A549 (cell line): ENCODE measurements around the gene HTT-AS. TPM values are rescaled to one million over a fixed set of nuclear protein-coding genes. Genes with fewer than 3 reads are reported as not detected.

ENCODE experiments used
- ATAC-seq, 2 experiments: fragments of 200-7000 bp in 1 of 2; fragments of >200 bp in 1 of 2; cut with Nextera tagmentation in 1 of 2; cut with Tn5 transposase in 1 of 2; 3 replicates each; pipeline versions ENCODE4 v1.8.0 to v1.9.1; 2018 to 2020; ENCODE audit warnings: mild to moderate bottlenecking in 1 of 2, moderate library complexity in 1 of 2
- CTCF ChIA-PET: fragments of 300-600 bp; sonication (Branson Sonifier 250); formaldehyde crosslinking; extraction: SDS; loops from one replicate; lab custom pipeline; 2021; ENCODE audit warnings: antibody characterized with exemption, inconsistent platforms; lab: Yijun Ruan, JAX
- POLR2A ChIA-PET: fragments of 350-600 bp; formaldehyde crosslinking; extraction: SDS; loops from one replicate; lab custom pipeline; 2021; ENCODE audit warnings: antibody characterized with exemption, inconsistent platforms; lab: Yijun Ruan, JAX
- DNase-seq, 2 experiments: peaks; one replicate each; pipeline versions ENCODE4 v3.0.0 to v3.0.0-alpha.2; 2011 to 2016; ENCODE audit warnings: low read depth in 1 of 2, low spot score in 1 of 2
- FAIRE-seq: peaks from 2 replicates; lab custom pipeline; 2011; peaks lifted over from hg19 to GRCh38; lab: Jason Lieb, UNC
- H3K27ac ChIP-seq, 2 experiments: fragments of >200 bp; sonication (Bioruptor Twin); formaldehyde crosslinking; 3 replicates each; pipeline ENCODE4 v1.5.1; 2016 to 2017
- H3K4me1 ChIP-seq: fragments of >200 bp; sonication (Bioruptor Twin); formaldehyde crosslinking; 3 replicates; pipeline ENCODE4 v1.6.1; 2016
- H3K4me2 ChIP-seq: fragments of >200 bp; sonication (Bioruptor Twin); formaldehyde crosslinking; 3 replicates; pipeline ENCODE4 v1.6.1; 2016
- H3K4me3 ChIP-seq: fragments of >200 bp; sonication (Bioruptor Twin); formaldehyde crosslinking; 3 replicates; pipeline ENCODE4 v1.5.1; 2016
- H3K9me3 ChIP-seq: fragments of >200 bp; sonication (Bioruptor Twin); formaldehyde crosslinking; 3 replicates; pipeline ENCODE4 v1.6.1; 2016
- BHLHE40 ChIP-seq: IDR thresholded peaks from 2 replicates; pipeline ENCODE4 v1.6.1; 2012; ENCODE audit warnings: low read depth, low read length, inconsistent platforms
- CHD4 ChIP-seq: fragments of 200-600 bp; sonication (generic); IDR thresholded peaks from 2 replicates; pipeline ENCODE4 v1.6.1; 2016; ENCODE audit warnings: antibody characterized with exemption, mild to moderate bottlenecking, borderline replicate concordance
- EHF ChIP-seq: fragments of 250-450 bp; sonication (Bioruptor Pico); IDR thresholded peaks from 2 replicates; pipeline ENCODE4 v1.5.0; 2020; ENCODE audit warnings: mild to moderate bottlenecking
- FOSL2 ChIP-seq, 2 experiments: fragments of 450-650 bp in 1 of 2; fragments of >200 bp in 1 of 2; sonication (Bioruptor Twin) in 1 of 2; formaldehyde crosslinking; IDR thresholded peaks; 2 replicates each; pipeline versions ENCODE4 v1.5.0 to v1.6.1; 2016 to 2020; ENCODE audit warnings: mild to moderate bottlenecking in 1 of 2, moderate library complexity in 1 of 2
- HEYL ChIP-seq: fragments of 250-450 bp; sonication (Bioruptor Pico); IDR thresholded peaks from 2 replicates; pipeline ENCODE4 v1.8.0; 2021; ENCODE audit warnings: mild to moderate bottlenecking, moderate library complexity
- HOXB5 ChIP-seq: fragments of 250-450 bp; sonication (Bioruptor Pico); IDR thresholded peaks from 2 replicates; pipeline ENCODE4 v1.5.0; 2020; ENCODE audit warnings: mild to moderate bottlenecking, moderate library complexity
- MAFK ChIP-seq: fragments of 450-650 bp; IDR thresholded peaks from 2 replicates; pipeline ENCODE4 v1.6.1; 2014; ENCODE audit not compliant: partially characterized antibody
- NPAS2 ChIP-seq: fragments of 250-450 bp; sonication (Bioruptor Pico); IDR thresholded peaks from 2 replicates; pipeline ENCODE4 v1.8.0; 2022; ENCODE audit warnings: mild to moderate bottlenecking, moderate library complexity, borderline replicate concordance
- POLR2A ChIP-seq: IDR thresholded peaks from 2 replicates; pipeline ENCODE4 v1.6.1; 2012; ENCODE audit warnings: mild to moderate bottlenecking, low read length
- POLR2AphosphoS2 ChIP-seq: conservative IDR thresholded peaks from 2 replicates; pipeline ENCODE4 v1.6.1; 2012; ENCODE audit warnings: low read length, improper control_type of control experiment, inconsistent platforms
- RAD21 ChIP-seq, 2 experiments: fragments of >200 bp in 1 of 2; sonication (Bioruptor Twin) in 1 of 2; formaldehyde crosslinking in 1 of 2; IDR thresholded peaks in 1 of 2; conservative IDR thresholded peaks in 1 of 2; 2 replicates in 1 of 2; 3 replicates in 1 of 2; pipeline ENCODE4 v1.6.1; 2012 to 2018; ENCODE audit warnings: inconsistent platforms in 1 of 2
- RCOR1 ChIP-seq: fragments of 150-350 bp; IDR thresholded peaks from 2 replicates; pipeline ENCODE4 v1.6.1; 2014; ENCODE audit warnings: antibody characterized with exemption, low read length, low read depth
- RNF2 ChIP-seq: fragments of 200-600 bp; sonication (generic); IDR thresholded peaks from 2 replicates; pipeline ENCODE4 v1.6.1; 2016; ENCODE audit warnings: low read depth, mild to moderate bottlenecking, antibody characterized with exemption, moderate library complexity, borderline replicate concordance
- TP53 ChIP-seq: fragments of 250-450 bp; sonication (Bioruptor Pico); IDR thresholded peaks from 2 replicates; pipeline ENCODE4 v1.5.0; 2021; ENCODE audit warnings: mild to moderate bottlenecking, moderate library complexity
- ZC3H11A ChIP-seq: fragments of 450-650 bp; IDR thresholded peaks from 2 replicates; pipeline ENCODE4 v1.6.1; 2014; ENCODE audit warnings: antibody characterized with exemption, mild to moderate bottlenecking
- ZFP36 ChIP-seq: fragments of 450-650 bp; IDR thresholded peaks from 2 replicates; pipeline ENCODE4 v1.6.1; 2014; ENCODE audit warnings: borderline replicate concordance; ENCODE audit not compliant: partially characterized antibody
- ZNF302 ChIP-seq: fragments of 250-450 bp; sonication (Bioruptor Pico); IDR thresholded peaks from 2 replicates; pipeline ENCODE4 v1.9.0; 2021; ENCODE audit warnings: inconsistent platforms, mild to moderate bottlenecking, moderate library complexity
- WGBS: methylation state at CpG from one replicate; pipeline ENCODE4 v1.1.6; 2017; ENCODE audit errors: missing lambda C conversion rate; 5-methylcytosine and 5-hydroxymethylcytosine counted together
- polyA plus RNA-seq, 4 experiments: library from polyadenylated mRNA; depleted of rRNA in 3 of 4; stranded (reverse); fragments of >200 nt; fragmentation: RNase III in 1 of 4; extraction: RNeasy Plus Mini Kit Qiagen cat#74134 plus additional on column Dnase treatment in 1 of 4; gene quantifications; 2 replicates in 3 of 4; 3 replicates in 1 of 4; pipeline ENCODE4 v1.2.3, GENCODE V29; 2011 to 2017
- TF ChIP-seq, protein P1 (sequence below): fragments of 250-450 bp; sonication (Bioruptor Pico); IDR thresholded peaks from 2 replicates; pipeline ENCODE4 v1.5.0; 2021; ENCODE audit warnings: mild to moderate bottlenecking, moderate library complexity, borderline replicate concordance
- TF ChIP-seq, protein P2 (sequence below): fragments of 150-350 bp; IDR thresholded peaks from 2 replicates; pipeline ENCODE4 v1.6.1; 2014; ENCODE audit warnings: low read depth, mild to moderate bottlenecking, low read length
- TF ChIP-seq, protein P3 (sequence below): fragments of >200 bp; sonication (Bioruptor Twin); formaldehyde crosslinking; IDR thresholded peaks from 3 replicates; pipeline ENCODE4 v1.6.1; 2016
- TF ChIP-seq, protein P4 (sequence below): fragments of >200 bp; sonication (Bioruptor Twin); formaldehyde crosslinking; IDR thresholded peaks from 3 replicates; pipeline ENCODE4 v1.5.1; 2016

The HTT-AS gene
- polyA plus RNA-seq, 2 of the 4 experiments (the other 2 are of a cell fraction), result not detected

DNA sequence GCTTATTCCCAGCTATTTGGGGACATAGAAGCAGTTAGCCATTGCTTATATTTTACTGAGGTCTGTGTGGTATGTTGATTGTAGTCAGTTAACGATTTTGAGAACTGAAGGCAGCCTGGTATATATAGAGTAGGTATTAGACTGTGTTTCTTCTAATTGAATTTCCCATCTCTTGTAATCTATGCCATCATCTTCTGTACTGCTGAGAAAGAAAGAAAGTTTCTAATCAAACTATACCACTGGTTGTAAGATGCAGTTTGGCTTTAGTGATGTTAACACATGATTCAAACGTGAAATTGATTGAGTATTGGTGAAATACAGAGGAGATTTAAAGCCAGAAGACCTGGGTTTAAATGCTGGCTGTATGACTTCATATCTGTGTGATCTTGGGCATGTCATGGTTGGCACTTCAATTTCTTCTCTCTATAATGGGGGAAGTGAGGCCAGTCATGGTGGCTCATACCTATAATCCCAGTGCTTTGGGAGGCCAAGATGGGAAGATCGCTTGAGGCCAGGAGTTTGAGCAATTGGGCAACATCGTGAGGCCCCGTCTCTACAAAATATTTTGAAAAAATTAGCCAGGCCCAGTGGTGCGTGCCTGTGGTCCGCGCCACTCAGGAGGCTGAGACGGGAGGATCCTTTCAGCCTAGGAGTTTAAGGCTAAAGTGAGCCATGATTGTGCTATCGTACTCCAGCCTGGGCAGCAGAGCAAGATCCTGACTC, 11.8 kb upstream of the HTT-AS start (continued):
- TF ChIP-seq NPAS2 (CRISPR knock-in tag), result no peak
- TF ChIP-seq ZC3H11A, result no peak

DNA sequence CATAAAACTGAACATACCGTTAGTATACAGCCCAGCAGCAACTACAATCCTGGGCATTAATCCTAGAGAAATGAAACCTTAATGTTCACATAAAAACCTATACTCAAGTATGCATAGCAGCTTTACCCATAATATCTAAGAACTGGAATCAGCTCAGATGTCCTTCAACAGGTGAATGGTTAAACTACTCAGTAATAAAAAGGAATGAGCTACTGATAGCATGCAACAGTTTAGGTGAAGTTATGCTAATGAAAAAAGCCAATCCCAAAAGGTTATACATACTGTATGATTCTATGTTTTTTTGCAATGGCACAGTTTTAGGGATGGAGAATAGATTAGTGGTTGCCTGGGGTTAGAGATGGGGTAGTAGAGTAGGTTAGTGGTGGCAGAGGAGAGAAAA, 9.4 kb upstream of the HTT-AS start:
- WGBS, result 93% methylated on average over 1 of the region's 1 CpG
- no peaks in the 10 kb centered on the region for H3K4me1 ChIP-seq
- no peak overlapping the region for H3K27ac ChIP-seq
- H3K4me2 ChIP-seq, result no peak overlapping the region
- ATAC-seq (no peak), DNase-seq (no peak), FAIRE-seq (no peak)
- no peak overlapping the region for H3K4me3 ChIP-seq
- ChIA-PET POLR2A (no interaction called here), CTCF (interaction anchor here (1.0 kb wide), 1 partner anchor 23 kb away, joined by 3 read pairs; no protein-coding TSS in a partner anchor)
- TF ChIP-seq POLR2AphosphoS2 (no peak), ZFP36 (no peak), RCOR1 (no peak), POLR2A (no peak), MAFK (no peak), CHD4 (no peak), HEYL (CRISPR knock-in tag) (no peak), EHF (CRISPR knock-in tag) (no peak), BHLHE40 (no peak)
- TF ChIP-seq, protein P1, sequence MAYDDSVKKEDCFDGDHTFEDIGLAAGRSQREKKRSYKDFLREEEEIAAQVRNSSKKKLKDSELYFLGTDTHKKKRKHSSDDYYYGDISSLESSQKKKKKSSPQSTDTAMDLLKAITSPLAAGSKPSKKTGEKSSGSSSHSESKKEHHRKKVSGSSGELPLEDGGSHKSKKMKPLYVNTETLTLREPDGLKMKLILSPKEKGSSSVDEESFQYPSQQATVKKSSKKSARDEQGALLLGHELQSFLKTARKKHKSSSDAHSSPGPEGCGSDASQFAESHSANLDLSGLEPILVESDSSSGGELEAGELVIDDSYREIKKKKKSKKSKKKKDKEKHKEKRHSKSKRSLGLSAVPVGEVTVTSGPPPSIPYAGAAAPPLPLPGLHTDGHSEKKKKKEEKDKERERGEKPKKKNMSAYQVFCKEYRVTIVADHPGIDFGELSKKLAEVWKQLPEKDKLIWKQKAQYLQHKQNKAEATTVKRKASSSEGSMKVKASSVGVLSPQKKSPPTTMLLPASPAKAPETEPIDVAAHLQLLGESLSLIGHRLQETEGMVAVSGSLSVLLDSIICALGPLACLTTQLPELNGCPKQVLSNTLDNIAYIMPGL (CRISPR knock-in tag), result no peak
- TF ChIP-seq, protein P2, sequence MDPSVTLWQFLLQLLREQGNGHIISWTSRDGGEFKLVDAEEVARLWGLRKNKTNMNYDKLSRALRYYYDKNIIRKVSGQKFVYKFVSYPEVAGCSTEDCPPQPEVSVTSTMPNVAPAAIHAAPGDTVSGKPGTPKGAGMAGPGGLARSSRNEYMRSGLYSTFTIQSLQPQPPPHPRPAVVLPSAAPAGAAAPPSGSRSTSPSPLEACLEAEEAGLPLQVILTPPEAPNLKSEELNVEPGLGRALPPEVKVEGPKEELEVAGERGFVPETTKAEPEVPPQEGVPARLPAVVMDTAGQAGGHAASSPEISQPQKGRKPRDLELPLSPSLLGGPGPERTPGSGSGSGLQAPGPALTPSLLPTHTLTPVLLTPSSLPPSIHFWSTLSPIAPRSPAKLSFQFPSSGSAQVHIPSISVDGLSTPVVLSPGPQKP, result no peak
- no peaks in the 10 kb centered on the region for H3K9me3 ChIP-seq

DNA sequence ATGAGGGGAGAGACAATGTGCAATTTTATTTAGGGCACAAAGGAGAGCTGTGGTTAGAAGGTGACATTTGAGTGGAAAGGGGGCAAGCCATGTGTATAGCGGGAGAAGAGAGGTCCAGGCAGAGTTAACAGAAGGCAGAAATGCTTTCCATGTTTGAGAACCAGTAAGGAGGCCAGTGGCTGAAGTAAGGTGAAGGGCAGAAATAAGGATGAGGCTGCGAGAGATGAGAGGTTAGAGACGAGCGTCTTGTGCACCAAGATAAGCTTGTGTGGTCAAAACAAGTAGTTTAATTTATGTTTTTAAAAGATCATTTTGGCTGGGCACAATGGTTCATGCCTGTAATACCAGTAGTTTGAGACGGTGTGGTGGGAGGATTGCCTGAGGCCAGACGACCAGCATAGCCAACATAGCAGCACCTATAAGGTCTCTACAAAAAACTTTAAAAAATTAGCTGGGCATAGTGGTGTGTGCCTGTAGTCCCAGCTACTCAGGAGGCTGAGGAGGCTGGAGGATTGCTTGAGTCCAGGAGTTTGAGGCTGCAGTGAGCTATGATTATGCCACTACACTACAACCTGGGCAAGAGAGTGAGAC, 8.7 kb upstream of the HTT-AS start:
- WGBS, result 89% methylated on average over 6 of the region's 6 CpGs
- ChIA-PET POLR2A (no interaction called here), CTCF (interaction anchor here (1.0 kb wide), 1 partner anchor 24 kb away, joined by 3 read pairs; no protein-coding TSS in a partner anchor)
- Histone ChIP-seq H3K4me3 (no peak overlapping the region), H3K27ac (no peak overlapping the region), H3K4me1 (no peaks in the 10 kb centered on the region), H3K4me2 (no peak overlapping the region), H3K9me3 (no peaks in the 10 kb centered on the region)
- DNase-seq, result no peak
- TF ChIP-seq RAD21 (conservative IDR thresholded peaks at IDR 0.05 in 1 of 2, IDR thresholded peaks at IDR 0.05 in 1 of 2) (no peak), RCOR1 (no peak), HOXB5 (CRISPR knock-in tag) (no peak), FOSL2 (IDR thresholded peaks at IDR 0.05) (no peak), FOSL2 (CRISPR knock-in tag; IDR thresholded peaks at IDR 0.05) (no peak), TP53 (CRISPR knock-in tag) (no peak), RNF2 (no peak), NPAS2 (CRISPR knock-in tag) (no peak), ZNF302 (CRISPR knock-in tag) (no peak)
- TF ChIP-seq, protein P3, sequence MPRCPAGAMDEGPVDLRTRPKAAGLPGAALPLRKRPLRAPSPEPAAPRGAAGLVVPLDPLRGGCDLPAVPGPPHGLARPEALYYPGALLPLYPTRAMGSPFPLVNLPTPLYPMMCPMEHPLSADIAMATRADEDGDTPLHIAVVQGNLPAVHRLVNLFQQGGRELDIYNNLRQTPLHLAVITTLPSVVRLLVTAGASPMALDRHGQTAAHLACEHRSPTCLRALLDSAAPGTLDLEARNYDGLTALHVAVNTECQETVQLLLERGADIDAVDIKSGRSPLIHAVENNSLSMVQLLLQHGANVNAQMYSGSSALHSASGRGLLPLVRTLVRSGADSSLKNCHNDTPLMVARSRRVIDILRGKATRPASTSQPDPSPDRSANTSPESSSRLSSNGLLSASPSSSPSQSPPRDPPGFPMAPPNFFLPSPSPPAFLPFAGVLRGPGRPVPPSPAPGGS, result no peak
- TF ChIP-seq, protein P4, sequence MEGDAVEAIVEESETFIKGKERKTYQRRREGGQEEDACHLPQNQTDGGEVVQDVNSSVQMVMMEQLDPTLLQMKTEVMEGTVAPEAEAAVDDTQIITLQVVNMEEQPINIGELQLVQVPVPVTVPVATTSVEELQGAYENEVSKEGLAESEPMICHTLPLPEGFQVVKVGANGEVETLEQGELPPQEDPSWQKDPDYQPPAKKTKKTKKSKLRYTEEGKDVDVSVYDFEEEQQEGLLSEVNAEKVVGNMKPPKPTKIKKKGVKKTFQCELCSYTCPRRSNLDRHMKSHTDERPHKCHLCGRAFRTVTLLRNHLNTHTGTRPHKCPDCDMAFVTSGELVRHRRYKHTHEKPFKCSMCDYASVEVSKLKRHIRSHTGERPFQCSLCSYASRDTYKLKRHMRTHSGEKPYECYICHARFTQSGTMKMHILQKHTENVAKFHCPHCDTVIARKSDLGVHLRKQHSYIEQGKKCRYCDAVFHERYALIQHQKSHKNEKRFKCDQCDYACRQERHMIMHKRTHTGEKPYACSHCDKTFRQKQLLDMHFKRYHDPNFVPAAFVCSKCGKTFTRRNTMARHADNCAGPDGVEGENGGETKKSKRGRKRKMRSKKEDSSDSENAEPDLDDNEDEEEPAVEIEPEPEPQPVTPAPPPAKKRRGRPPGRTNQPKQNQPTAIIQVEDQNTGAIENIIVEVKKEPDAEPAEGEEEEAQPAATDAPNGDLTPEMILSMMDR, result no peak
- TF ChIP-seq, all 56 proteins: peak for 0
- FAIRE-seq, result no peak
- no peak for ATAC-seq
